K562 (cell line): Measurements from ENCODE around the gene APPBP2. TPM values are rescaled to one million over a fixed set of nuclear protein-coding genes. Genes with fewer than 3 reads are reported as not detected.

Source experiments
- ATAC-seq: fragments of 200-7000 bp; cut with Tn5 transposase; 3 replicates; pipeline ENCODE4 v1.9.1; 2020; ENCODE audit warnings: moderate library complexity
- BruUV-seq: library from RNA; stranded (reverse); fragments of 400-500 nt; replicated peaks from 2 replicates; lab custom pipeline; 2021; lab: Mats Ljungman, UMichigan
- CTCF ChIA-PET: fragments of 300-600 bp; formaldehyde crosslinking; extraction: SDS; loops from one replicate; lab custom pipeline; 2021; ENCODE audit warnings: low intra/inter-chr PET ratio; lab: Yijun Ruan, JAX
- POLR2A ChIA-PET: fragments of 300-600, 350-650 bp; sonication (Branson Sonifier 250); formaldehyde crosslinking; extraction: SDS; loops from one replicate; lab custom pipeline; 2021; ENCODE audit warnings: antibody characterized with exemption, inconsistent platforms; lab: Yijun Ruan, JAX
- DNase-seq, 4 experiments: peaks; one replicate each; pipeline versions ENCODE4 v3.0.0 to v3.0.0-alpha.2; 2011 to 2018; ENCODE audit warnings: low spot score in 3 of 4, mixed read lengths in 3 of 4; ENCODE audit errors: extremely low read depth in 1 of 4
- FAIRE-seq: peaks from 2 replicates; lab custom pipeline; 2011; peaks lifted over from hg19 to GRCh38; lab: Jason Lieb, UNC
- H2AFZ ChIP-seq: 2 replicates; pipeline ENCODE4 v1.6.0; 2011; ENCODE audit warnings: low read depth, low read length, control low read depth, inconsistent platforms
- H3K27ac ChIP-seq: fragments of 200-600 bp; 3 replicates; pipeline ENCODE4 v1.8.0; 2011; ENCODE audit warnings: low read depth, mild to moderate bottlenecking, control low read depth, inconsistent platforms, low read length, moderate library complexity, mixed read lengths; ENCODE audit errors: extremely low read depth
- H3K27me3 ChIP-seq, 2 experiments: fragments of 300-600 bp in 1 of 2; 2 replicates in 1 of 2; 3 replicates in 1 of 2; pipeline versions ENCODE4 v1.6.0 to v1.8.0; 2011; ENCODE audit warnings: inconsistent platforms in 2 of 2, low read length in 2 of 2, mild to moderate bottlenecking in 1 of 2, mixed read lengths in 1 of 2, moderate library complexity in 1 of 2; ENCODE audit not compliant: control insufficient read depth in 2 of 2, insufficient read depth in 2 of 2
- H3K36me3 ChIP-seq: fragments of 300-600 bp; 3 replicates; pipeline ENCODE4 v1.8.0; 2011; ENCODE audit warnings: mild to moderate bottlenecking, low read length, inconsistent platforms; ENCODE audit not compliant: control insufficient read depth, insufficient read depth
- H3K4me1 ChIP-seq, 2 experiments: fragments of 200-600 bp in 1 of 2; replicated peaks in 1 of 2; 2 replicates in 1 of 2; 3 replicates in 1 of 2; pipeline versions ENCODE4 v1.5.1 to v1.8.0; 2011; ENCODE audit warnings: inconsistent platforms in 2 of 2, low read length in 2 of 2, mild to moderate bottlenecking in 1 of 2, mixed read lengths in 1 of 2, moderate library complexity in 1 of 2; ENCODE audit not compliant: control insufficient read depth in 2 of 2, insufficient read depth in 2 of 2
- H3K4me2 ChIP-seq: 2 replicates; pipeline ENCODE4 v1.6.1; 2011; ENCODE audit warnings: low read length, control low read depth, inconsistent platforms, mixed read lengths; ENCODE audit not compliant: insufficient read depth
- H3K4me3 ChIP-seq: fragments of 200-600 bp; sonication (generic), shearing (Covaris generic); 2 replicates; pipeline ENCODE4 v1.5.1; 2016; ENCODE audit warnings: control low read depth, inconsistent platforms
- H3K79me2 ChIP-seq: fragments of 200-600 bp; 3 replicates; pipeline ENCODE4 v1.8.0; 2011; ENCODE audit warnings: low read length, inconsistent platforms; ENCODE audit not compliant: control insufficient read depth, insufficient read depth
- H3K9ac ChIP-seq, 2 experiments: 2 replicates each; pipeline versions ENCODE4 v1.6.0 to v1.6.1; 2011; ENCODE audit warnings: low read depth in 2 of 2, low read length in 2 of 2, control low read depth in 1 of 2, inconsistent platforms in 1 of 2, mild to moderate bottlenecking in 1 of 2, mixed read lengths in 1 of 2; ENCODE audit not compliant: insufficient read depth in 1 of 2
- H3K9me1 ChIP-seq: one replicate; pipeline ENCODE4 v1.6.0; 2011; ENCODE audit warnings: inconsistent platforms, mild to moderate bottlenecking, low read length, moderate library complexity; ENCODE audit not compliant: control insufficient read depth, insufficient read depth
- H3K9me3 ChIP-seq: replicated peaks from 2 replicates; pipeline ENCODE4 v1.5.1; 2011; ENCODE audit warnings: low read depth, low read length, inconsistent platforms; ENCODE audit not compliant: control insufficient read depth, insufficient read depth
- H4K20me1 ChIP-seq: replicated peaks from 2 replicates; pipeline ENCODE4 v1.6.1; 2011; ENCODE audit warnings: low read length, inconsistent platforms, mixed read lengths; ENCODE audit not compliant: control insufficient read depth, insufficient read depth
- KHSRP ChIP-seq: fragments of 450-650 bp; IDR thresholded peaks from 2 replicates; pipeline ENCODE4 v1.6.1; 2017
- MAFK ChIP-seq: IDR thresholded peaks from 2 replicates; pipeline ENCODE4 v1.6.1; 2011; ENCODE audit warnings: low read length, improper control_type of control experiment
- MTA1 ChIP-seq: fragments of 450-650 bp; IDR thresholded peaks from 2 replicates; pipeline ENCODE4 v1.6.1; 2017; ENCODE audit warnings: borderline replicate concordance
- PCBP1 ChIP-seq: fragments of 200-400 bp; formaldehyde crosslinking; IDR thresholded peaks from 2 replicates; pipeline ENCODE4 v1.6.1; 2018; ENCODE audit warnings: mild to moderate bottlenecking, low read depth, low read length; ENCODE audit not compliant: poor library complexity, severe bottlenecking
- PHTF2 ChIP-seq: fragments of 250-450 bp; sonication (Bioruptor Pico); IDR thresholded peaks from 2 replicates; pipeline ENCODE4 v1.5.0; 2021; ENCODE audit warnings: mild to moderate bottlenecking
- RBM14 ChIP-seq: fragments of 200-400 bp; formaldehyde crosslinking; IDR thresholded peaks from 2 replicates; pipeline ENCODE4 v1.6.1; 2018; ENCODE audit warnings: low read depth, mild to moderate bottlenecking, low read length, moderate library complexity, borderline replicate concordance; ENCODE audit not compliant: insufficient read depth
- TEAD2 ChIP-seq: fragments of 450-650 bp; IDR thresholded peaks from 2 replicates; pipeline ENCODE4 v1.6.1; 2016; ENCODE audit warnings: missing genetic modification characterization, control low read depth, missing compliant biosample characterization
- ZBTB5 ChIP-seq: fragments of 450-650 bp; IDR thresholded peaks from 2 replicates; pipeline ENCODE4 v1.6.1; 2017; ENCODE audit warnings: antibody characterized with exemption
- ZNF174 ChIP-seq: fragments of 250-450 bp; sonication (Bioruptor Pico); IDR thresholded peaks from 2 replicates; pipeline ENCODE4 v1.4.0; 2020; ENCODE audit warnings: mild to moderate bottlenecking
- ZNF436 ChIP-seq: fragments of 250-450, 450-650 bp; sonication (Bioruptor Pico); formaldehyde crosslinking; IDR thresholded peaks from 2 replicates; pipeline ENCODE4 v1.7.0; 2020; ENCODE audit warnings: mild to moderate bottlenecking
- ZNF764 ChIP-seq: fragments of 250-450 bp; sonication (Bioruptor Pico); IDR thresholded peaks from 2 replicates; pipeline ENCODE4 v1.4.0; 2020; ENCODE audit warnings: low read depth, mild to moderate bottlenecking, moderate library complexity
- WGBS: fragments of 100-300 bp; shearing (Covaris generic); methylation state at CpG from one replicate; pipeline ENCODE4 v1.1.6; 2016; ENCODE audit warnings: low coverage, mixed read lengths; ENCODE audit not compliant: insufficient coverage; ENCODE audit errors: missing lambda C conversion rate; 5-methylcytosine and 5-hydroxymethylcytosine counted together
- in situ Hi-C: fragments of 300-500 bp; cut with MboI; formaldehyde crosslinking; loops from 4 replicates; pipeline ENCODE4 v1.15.0; 2018; ENCODE audit warnings: inconsistent platforms, mixed read lengths
- intact Hi-C: fragments of 100-400 bp; cut with micrococcal nuclease; formaldehyde crosslinking; loops from 2 replicates; pipeline ENCODE4 v1.14.2; 2022
- polyA plus RNA-seq, 8 experiments: library from polyadenylated mRNA; depleted of rRNA in 4 of 8; stranded (reverse) in 5 of 8; unstranded in 3 of 8; fragments of >200 nt; fragmentation: Nextera tagmentation in 2 of 8; fragmentation: Illumina TruSeq in 1 of 8; extraction: Ambion mirVana in 2 of 8; extraction: Trizol in 1 of 8; gene quantifications; 2 replicates each; pipeline versions ENCODE4 v1.2.1 to v1.2.3, GENCODE V29; 2011 to 2014; ENCODE audit warnings: inconsistent platforms in 1 of 8, missing spikeins in 1 of 8
- total RNA-seq, 7 experiments: library from RNA; depleted of rRNA in 6 of 7; stranded (reverse); fragments of >200 nt in 6 of 7; fragmentation: Illumina TruSeq in 2 of 7; extraction: Trizol in 2 of 7; gene quantifications; 2 replicates each; pipeline versions ENCODE4 v1.2.1 to v1.2.3, GENCODE V29; 2011 to 2021; ENCODE audit warnings: low replicate concordance in 1 of 7
- TF ChIP-seq, protein P1 (sequence below): fragments of 450-650 bp; IDR thresholded peaks from one replicate; pipeline ENCODE4 v1.6.1; 2018; ENCODE audit warnings: mild to moderate bottlenecking, moderate library complexity; ENCODE audit not compliant: partially characterized antibody

Gene APPBP2
- total and polyA plus RNA-seq, 9 of the 15 experiments (the other 6 are each of a cell fraction or from before 2014, with no cell fraction given) = 2.7 to 16.8 (median 6.9) TPM

DNA sequence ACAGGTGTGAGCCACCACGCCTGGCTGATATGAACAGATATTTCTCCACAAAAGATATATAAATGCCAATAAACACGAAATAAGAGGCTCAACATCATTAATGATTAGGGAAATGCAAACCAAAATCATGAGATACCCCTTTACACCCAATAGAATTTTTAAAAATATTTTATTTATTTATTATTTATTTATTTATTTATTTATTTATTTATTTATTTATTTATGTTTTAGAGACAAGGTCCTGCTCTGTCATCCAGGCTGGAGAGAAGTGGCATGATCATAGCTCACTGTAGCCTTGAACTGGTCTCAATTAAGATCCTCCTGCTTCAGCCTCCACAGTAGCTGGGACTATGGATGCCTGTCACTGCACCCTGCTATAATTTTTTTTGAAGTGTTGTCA lies 30.8 kb downstream of the APPBP2 start:
- in situ Hi-C loops (no loop called here), intact Hi-C loops (no loop called here)
- no peak overlapping the region for H3K4me3 ChIP-seq
- no peak overlapping the region for H2AFZ ChIP-seq
- BruUV-seq = no TSS peak
- WGBS = 81% methylated on average over 2 of the region's 2 CpGs
- H4K20me1 ChIP-seq = no peaks in the 10 kb centered on the region
- H3K27me3 ChIP-seq = no peaks in the 10 kb centered on the region
- ATAC-seq (no peak), DNase-seq (no peak), FAIRE-seq (no peak)
- no peaks in the 10 kb centered on the region for H3K9me1 ChIP-seq
- peaks cover 22% of the 10 kb centered on the region for H3K9me3 ChIP-seq
- H3K9ac ChIP-seq = no peak overlapping the region
- H3K4me1 ChIP-seq = no peaks in the 10 kb centered on the region
- no peak overlapping the region for H3K27ac ChIP-seq
- TF ChIP-seq KHSRP = no peak
- TF ChIP-seq, protein P1, sequence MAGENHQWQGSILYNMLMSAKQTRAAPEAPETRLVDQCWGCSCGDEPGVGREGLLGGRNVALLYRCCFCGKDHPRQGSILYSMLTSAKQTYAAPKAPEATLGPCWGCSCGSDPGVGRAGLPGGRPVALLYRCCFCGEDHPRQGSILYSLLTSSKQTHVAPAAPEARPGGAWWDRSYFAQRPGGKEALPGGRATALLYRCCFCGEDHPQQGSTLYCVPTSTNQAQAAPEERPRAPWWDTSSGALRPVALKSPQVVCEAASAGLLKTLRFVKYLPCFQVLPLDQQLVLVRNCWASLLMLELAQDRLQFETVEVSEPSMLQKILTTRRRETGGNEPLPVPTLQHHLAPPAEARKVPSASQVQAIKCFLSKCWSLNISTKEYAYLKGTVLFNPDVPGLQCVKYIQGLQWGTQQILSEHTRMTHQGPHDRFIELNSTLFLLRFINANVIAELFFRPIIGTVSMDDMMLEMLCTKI = no peak
- TF ChIP-seq TEAD2 (tag) = no peak
- no peak for TF ChIP-seq MAFK
- no peak for TF ChIP-seq PHTF2
- TF ChIP-seq RBM14 = no peak
- TF ChIP-seq ZBTB5 = no peak
- TF ChIP-seq MTA1 = no peak
- TF ChIP-seq ZNF436 (CRISPR knock-in tag) = no peak
- no peak for TF ChIP-seq ZNF764 (CRISPR knock-in tag)
- TF ChIP-seq PCBP1 = no peak
- TF ChIP-seq ZNF174 (CRISPR knock-in tag) = no peak
- H3K79me2 ChIP-seq = no peaks in the 10 kb centered on the region
- ChIA-PET CTCF (no interaction called here), POLR2A (no interaction called here)
- no peak overlapping the region for H3K4me2 ChIP-seq
- H3K36me3 ChIP-seq = peaks cover 60% of the 10 kb centered on the region; the same call in 2 of the 3 replicates
